GM21381 (cell line): ENCODE data around the gene HIVEP2.

Experiments used
- ATAC-seq: cut with Tn5 transposase; IDR thresholded peaks from one replicate; pipeline ENCODE4 v1.9.1; 2021; ENCODE audit warnings: mild to moderate bottlenecking, moderate library complexity; ENCODE audit not compliant: unreplicated experiment

The HIVEP2 gene

GRCh38 chr6:142746524-142746923 is 198.5 kb downstream of the HIVEP2 start:
- ATAC-seq = peak; percentile 82

DNA sequence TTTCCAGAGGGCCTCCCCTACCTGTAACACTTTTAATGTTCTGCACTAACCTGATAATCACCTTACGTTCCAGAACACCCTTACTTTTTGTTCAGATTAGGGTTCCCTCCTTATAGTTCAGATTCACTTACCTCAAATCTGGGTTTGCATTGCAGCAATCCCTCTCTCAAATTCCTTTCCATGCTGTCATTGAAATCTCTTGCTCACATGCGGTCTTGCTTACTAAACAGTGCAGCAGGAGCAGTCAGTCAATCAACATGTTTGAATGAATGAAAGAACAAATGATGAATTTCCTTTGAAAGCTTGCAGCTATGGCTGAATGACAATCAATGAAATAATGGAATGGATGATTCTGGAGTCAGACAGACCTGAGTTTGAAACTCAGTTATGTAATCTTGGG is 200.1 kb downstream of the HIVEP2 start:
- no peak for ATAC-seq

DNA sequence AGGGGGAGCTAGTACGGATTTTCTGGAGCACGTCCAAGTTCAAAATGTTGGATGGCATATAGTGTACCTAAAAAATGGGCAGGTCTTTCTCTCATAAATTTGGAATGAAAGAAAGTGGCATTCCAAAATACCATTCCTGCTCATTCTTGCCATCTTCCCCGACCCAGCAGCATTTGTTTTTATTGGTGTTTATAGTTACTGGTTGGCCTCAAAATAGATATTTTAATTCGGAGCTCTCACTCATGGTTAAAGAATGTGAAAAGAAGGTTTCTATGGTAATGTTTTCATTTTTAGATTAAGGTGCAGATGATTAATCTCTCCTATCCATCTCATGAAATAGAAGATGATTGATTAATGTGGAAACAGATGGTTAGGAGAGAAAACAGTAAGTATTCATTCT is 204.5 kb downstream of the HIVEP2 start:
- no peak for ATAC-seq

DNA sequence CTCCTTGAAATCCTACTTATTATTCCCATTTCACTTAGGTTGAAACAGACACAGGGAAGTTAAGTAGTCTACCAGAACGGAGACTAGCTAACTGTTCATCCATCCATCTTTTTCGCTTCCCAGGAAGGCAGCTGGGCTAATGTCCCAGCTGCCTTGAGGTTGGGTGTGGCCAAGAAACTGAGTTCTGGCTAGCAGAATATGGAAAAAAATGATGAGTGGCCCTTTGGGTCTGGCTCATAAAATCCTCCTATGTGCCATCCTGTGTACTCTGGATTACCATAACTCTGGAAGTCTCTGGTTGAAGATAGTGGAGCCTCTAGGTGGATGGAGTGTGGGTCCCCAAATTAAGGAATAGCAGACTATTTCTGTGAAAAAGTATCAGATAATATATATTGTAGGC is 206.2 kb downstream of the HIVEP2 start:
- ATAC-seq = no peak

DNA sequence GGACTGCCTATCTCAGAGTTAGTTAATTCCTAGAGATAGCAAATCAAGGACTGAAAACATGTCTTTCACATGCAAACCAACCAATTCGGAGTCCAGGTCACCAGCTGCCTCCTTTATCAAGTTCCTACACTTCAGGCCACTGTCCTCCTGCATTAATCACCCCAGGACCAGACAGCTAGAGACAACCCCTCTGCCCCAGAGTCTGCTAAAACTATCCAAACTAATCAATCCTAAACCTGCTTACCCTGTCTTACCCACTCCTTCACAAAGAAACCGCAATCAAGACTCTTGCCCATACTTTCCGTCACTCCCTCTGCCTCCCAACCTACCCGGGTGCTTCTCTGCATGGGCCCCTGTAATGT is 207.0 kb downstream of the HIVEP2 start:
- ATAC-seq = no peak

DNA sequence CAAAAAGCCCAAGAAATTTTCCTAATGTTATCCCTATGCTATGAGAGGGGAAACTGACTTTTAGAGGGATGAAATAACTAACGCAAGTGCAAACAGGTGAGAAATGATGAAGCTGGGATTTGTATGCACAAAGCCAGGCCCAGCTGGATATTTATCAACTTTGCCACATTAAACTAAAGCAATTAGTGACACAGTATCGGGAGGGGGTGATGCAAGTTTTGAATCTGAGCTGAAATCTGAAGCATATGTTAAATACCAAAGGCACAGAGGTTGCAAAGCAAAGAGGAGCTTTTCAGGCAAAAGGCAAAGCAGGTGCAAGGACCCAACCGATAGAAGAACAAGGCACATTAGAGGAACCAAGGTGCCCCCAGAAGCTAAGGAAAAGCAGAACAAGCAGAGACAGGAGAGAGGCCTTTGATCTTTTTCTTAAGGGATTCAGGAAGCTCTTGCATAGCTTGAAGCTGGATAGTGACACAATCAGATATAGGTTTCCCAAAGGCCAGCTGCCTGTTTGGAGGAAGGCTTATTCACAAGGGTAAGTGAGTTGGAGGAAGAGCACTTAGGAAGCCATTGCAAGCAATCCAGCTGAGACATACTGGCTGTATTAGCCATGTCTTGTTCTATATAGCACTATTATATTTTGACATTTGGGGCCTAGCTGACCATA is 207.5 kb downstream of the HIVEP2 start:
- ATAC-seq = no peak

DNA sequence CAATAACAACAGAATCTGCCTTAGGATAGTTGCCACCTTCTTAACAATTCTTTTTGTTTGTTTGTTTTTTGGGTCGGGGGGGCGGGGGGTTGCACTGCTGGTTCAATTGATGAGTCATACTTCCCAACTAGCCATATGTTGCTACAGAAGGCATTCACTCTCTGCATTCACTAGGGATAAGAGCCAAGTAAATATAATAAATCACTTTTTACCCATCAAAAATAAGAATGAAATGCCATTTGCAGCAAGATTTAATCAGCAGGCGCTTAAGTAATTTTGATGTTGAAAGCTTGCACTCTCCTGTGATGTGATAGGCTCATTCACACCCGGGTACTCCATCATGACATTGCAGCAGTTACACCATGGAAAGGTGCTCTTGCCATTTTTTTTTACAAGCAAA is 209.8 kb downstream of the HIVEP2 start:
- ATAC-seq = no peak

DNA sequence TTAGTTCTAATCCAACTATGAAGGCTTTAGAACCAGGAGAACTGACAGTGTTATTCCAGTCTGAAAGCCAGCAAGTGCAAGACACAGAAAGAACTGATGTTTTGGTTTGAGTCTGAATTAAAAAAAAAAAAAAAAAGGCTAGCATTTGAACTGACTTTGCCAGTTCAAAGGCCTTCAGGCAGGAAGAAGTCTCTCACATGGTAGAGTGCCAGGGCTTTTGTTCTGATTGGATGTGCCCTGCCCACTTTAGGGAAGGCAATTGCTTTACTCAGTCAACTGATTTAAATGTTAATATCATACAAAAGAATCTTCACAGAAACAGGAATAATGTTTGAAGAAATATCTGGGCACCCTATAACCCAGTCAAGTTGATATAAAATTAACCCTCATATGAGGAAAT is 212.2 kb downstream of the HIVEP2 start:
- ATAC-seq = no peak

DNA sequence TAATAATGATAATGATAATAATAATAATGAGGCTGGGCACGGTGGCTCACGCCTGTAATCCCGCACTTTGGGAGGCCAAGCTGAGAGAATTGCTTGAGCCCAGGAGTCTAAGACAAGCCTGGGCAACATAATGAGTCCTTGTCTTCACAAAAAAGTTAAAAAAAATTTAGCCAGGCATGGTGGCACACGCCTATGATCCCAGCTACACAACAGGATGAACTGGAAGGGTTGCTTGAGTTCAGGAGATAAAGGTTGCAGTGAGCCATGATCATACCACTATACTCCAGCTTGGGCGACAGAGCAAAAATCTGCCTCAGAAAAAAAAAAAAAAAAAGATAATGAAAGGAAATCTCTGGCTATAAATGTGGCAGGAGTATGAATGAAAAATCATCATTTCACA is 213.4 kb downstream of the HIVEP2 start:
- no peak for ATAC-seq

DNA sequence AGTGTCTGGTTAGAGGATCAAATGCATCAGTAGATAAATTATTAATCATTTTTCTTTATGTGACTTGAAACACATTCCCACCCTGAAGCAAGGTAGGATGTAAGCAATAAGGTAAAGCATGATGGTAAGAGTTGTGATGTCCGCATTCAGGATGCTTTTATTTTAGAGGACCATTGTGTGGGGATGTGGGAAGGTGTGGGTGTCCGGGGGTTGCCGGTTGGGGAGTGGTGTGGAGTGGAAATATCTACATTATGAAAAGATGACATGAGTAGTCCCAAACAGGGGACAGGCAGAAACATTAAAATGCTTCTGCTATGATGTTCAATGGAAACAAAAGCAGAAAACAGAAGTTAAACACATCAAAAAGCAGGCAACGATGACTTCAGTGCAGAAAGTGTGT is 215.4 kb downstream of the HIVEP2 start:
- ATAC-seq = no peak

GRCh38 chr6:142728910-142729481 is 216.0 kb downstream of the HIVEP2 start:
- no peak for ATAC-seq

DNA sequence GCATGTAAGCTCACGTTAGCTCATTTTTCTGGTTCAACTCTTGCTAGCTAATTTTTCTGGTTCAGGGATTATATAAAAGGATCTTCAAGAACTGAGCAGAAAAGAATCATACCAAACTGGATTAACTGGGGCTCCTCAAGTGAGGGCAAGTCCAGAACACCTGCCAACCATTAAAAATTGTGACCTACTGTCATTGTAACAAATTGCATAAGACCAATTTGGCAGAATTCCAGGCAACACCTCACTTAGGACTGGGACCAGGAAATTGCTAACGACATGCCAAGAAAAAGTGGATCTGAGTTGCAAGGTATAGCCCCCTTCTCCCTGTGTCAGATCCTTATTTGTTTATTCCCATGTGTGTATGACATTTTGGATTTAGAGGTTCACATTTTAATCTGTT is 216.6 kb downstream of the HIVEP2 start:
- ATAC-seq = no peak

DNA sequence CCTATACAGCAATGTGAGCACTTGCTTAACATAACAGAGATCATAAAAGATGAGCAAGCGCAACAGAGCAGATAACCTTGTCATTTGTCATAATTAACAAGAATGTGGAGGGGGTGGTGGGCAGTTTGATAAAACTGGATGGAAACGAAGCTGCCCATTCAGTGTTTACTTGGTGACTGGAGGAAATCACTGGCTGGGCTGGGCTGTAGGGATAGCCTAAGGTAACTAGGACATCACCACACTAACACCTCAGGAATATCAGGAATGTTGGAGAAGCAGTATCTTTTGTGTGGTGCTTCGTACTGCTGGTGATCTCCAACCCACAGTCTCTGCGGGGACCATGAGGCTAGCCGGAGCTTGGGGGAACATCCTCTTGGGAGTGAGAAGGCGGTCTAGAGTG is 218.4 kb downstream of the HIVEP2 start:
- no peak for ATAC-seq

DNA sequence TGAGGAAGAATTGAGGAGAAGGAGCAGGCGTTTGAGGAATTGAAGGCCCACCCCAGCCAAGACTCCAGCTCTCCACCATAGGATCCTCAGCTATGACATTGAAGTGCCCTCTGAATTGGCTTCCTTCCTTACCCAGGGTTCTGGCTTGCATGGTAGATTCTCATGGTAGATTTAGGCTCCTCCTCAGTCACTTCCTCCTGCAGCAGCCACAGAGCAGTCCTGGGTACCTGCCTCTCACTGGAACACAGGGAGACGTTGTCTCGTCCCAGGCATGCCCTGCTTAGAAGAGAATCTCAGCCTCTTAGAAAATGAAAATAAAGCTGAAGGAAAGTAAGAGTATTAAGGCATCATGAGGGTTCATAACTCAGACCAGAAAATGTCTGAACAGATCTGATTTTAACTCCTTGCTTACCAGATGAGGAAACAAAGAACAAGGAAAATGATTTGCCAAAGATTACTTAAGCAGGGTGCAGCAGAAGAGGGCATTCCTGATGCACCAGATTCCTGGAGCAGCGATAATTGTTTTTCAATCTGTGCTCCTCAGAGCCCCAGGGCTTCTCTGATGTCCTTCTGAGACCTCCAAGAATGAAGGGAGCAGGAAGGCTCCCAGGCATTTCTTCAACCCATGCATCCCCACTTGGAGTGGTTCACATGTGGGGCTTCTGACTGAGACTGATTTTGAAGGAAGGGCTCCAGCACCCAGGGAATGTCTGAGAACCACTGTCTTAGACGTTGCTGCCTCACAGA is 219.8 kb downstream of the HIVEP2 start:
- no peak for ATAC-seq

GRCh38 chr6:142722841-142723240 is 222.1 kb downstream of the HIVEP2 start:
- no peak for ATAC-seq

- ATAC-seq = no peak
These were observed 223.0 kb downstream of the HIVEP2 start for GRCh38 chr6:142722012-142722411.

GRCh38 chr6:142721215-142721920 is 223.6 kb downstream of the HIVEP2 start:
- ATAC-seq = no peak

DNA sequence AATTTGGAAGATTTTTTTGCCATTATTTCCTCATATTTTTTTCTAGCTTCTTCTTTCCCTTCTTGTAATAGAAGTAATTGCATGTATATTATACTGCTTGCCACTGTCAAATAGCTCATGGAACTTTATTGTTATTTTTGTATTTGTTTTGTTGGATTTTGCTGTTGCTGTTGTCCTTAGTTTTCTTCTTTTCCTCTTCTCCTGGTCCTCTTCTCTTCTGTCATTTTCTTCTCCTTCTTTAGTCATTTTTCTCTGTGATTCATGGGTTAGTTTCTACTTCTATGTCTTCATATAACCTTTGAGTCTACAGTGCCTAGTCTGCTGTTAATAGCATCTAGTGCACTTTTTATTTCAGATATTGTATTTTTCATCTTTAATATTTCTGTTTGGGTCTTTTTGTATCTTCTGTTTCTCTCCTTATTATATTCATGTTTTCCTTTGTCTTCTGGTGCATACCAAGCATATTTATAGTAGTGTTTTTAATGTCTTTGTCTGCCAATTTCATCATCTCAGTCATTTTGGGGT is 226.2 kb downstream of the HIVEP2 start:
- ATAC-seq = no peak

DNA sequence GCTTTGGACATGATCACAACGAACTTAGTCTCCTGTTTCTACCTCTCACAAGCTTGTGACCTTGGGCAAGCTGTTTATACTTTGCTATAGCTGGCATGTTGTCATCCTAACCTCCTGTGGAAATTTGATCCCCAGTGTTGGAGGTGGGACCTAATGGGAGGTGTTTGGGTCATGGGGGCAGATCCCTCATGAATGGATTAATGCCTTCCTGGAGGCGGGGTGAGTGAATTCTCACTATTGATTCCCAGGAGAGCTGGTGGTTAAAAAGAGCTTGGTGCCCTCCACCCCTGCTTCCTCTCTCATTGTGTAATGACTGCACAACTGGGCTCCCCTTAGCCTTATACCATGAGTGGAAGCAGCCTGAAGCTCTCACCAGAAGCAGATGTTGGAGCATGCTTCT is 228.9 kb downstream of the HIVEP2 start:
- no peak for ATAC-seq

DNA sequence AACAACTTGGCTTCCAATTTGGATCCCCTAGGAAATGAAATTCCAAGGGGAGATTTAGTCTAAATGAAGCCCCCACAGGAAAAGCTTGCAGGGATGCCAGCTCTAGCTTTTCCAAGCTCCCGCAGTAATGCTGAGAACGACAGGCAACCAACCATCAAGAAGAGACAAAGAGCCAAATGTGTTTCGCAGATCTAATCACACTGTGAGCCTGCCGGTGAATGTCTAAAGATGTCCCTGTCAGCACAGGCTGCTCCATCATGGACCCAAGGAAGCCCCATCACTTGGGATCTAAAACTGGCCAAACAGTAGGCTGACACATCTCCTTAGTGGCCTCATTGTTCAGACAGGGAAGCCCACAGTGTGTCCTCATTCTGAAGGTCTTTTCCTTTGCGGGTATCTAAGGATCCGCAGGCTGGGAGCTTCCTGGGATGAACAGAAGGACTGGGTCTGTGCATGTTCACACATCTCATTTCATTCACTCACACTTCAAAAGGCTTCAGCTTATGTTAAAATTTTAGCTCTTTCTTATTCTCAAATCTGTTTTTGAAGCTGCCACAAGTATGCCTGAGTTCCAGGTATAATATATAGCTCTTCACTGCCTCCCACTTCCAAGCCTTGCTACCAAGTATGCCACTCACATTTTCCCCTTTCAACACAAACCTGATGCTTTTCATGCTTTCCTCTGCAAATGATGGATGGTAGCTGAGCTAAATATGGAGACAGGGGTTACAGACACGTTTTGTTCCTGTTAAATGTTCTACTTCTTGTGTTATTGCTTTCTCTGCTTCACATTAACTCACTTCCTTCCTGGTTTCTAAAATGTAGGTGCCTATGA is 229.8 kb downstream of the HIVEP2 start:
- ATAC-seq = no peak

- ATAC-seq = no peak
These were observed 231.0 kb downstream of the HIVEP2 start for GRCh38 chr6:142713959-142714358.
